WTC11 (cell line): Measurements from ENCODE around the gene PKN3.

Experiments
- CBFB ChIP-seq: sonication (generic); formaldehyde crosslinking; IDR thresholded peaks from 2 replicates; pipeline ENCODE4 v1.8.1; 2022; ENCODE audit warnings: mild to moderate bottlenecking, low read depth, missing genetic modification reagents
- FOXP1 ChIP-seq: sonication (generic); formaldehyde crosslinking; IDR thresholded peaks from 2 replicates; pipeline ENCODE4 v1.8.0; 2022; ENCODE audit warnings: missing genetic modification reagents, mild to moderate bottlenecking, moderate library complexity, borderline replicate concordance
- JUN ChIP-seq: sonication (generic); formaldehyde crosslinking; IDR thresholded peaks from 2 replicates; pipeline ENCODE4 v1.8.0; 2023; ENCODE audit warnings: mild to moderate bottlenecking, missing genetic modification reagents
- MLX ChIP-seq: sonication (generic); formaldehyde crosslinking; IDR thresholded peaks from 2 replicates; pipeline ENCODE4 v1.8.1; 2023; ENCODE audit warnings: mild to moderate bottlenecking, missing genetic modification reagents, moderate library complexity
- NFYB ChIP-seq: sonication (generic); formaldehyde crosslinking; conservative IDR thresholded peaks from 2 replicates; pipeline ENCODE4 v1.8.0; 2022; ENCODE audit warnings: low read depth, missing genetic modification reagents
- RORB ChIP-seq: fragments of 250-450 bp; sonication (Bioruptor Pico); IDR thresholded peaks from 2 replicates; pipeline ENCODE4 v1.9.0; 2021; ENCODE audit warnings: mild to moderate bottlenecking
- SMAD3 ChIP-seq: sonication (generic); formaldehyde crosslinking; IDR thresholded peaks from 2 replicates; pipeline ENCODE4 v1.8.0; 2022; ENCODE audit warnings: missing genetic modification reagents, mild to moderate bottlenecking, borderline replicate concordance
- TP53 ChIP-seq: sonication (generic); formaldehyde crosslinking; IDR thresholded peaks from 2 replicates; pipeline ENCODE4 v1.8.1; 2023; ENCODE audit warnings: mild to moderate bottlenecking, missing genetic modification reagents
- ZNF219 ChIP-seq: sonication (generic); formaldehyde crosslinking; IDR thresholded peaks from 2 replicates; pipeline ENCODE4 v1.8.0; 2023; ENCODE audit warnings: missing genetic modification reagents, mild to moderate bottlenecking, borderline replicate concordance
- ZNF263 ChIP-seq: sonication (generic); formaldehyde crosslinking; IDR thresholded peaks from 2 replicates; pipeline ENCODE4 v1.8.1; 2022; ENCODE audit warnings: low read depth, mild to moderate bottlenecking, moderate library complexity, missing genetic modification reagents
- TF ChIP-seq, protein P1 (sequence below): fragments of 200-600 bp; IDR thresholded peaks from 2 replicates; pipeline ENCODE4 v1.8.0; 2022; ENCODE audit warnings: antibody characterized with exemption
- TF ChIP-seq, protein P2 (sequence below): sonication (generic); formaldehyde crosslinking; conservative IDR thresholded peaks from 2 replicates; pipeline ENCODE4 v1.8.1; 2022; ENCODE audit warnings: mild to moderate bottlenecking, missing genetic modification reagents
- TF ChIP-seq, protein P3 (sequence below): sonication (generic); formaldehyde crosslinking; IDR thresholded peaks from 2 replicates; pipeline ENCODE4 v1.8.0; 2022; ENCODE audit warnings: mild to moderate bottlenecking, missing genetic modification reagents
- TF ChIP-seq, protein P4 (sequence below): sonication (generic); formaldehyde crosslinking; IDR thresholded peaks from 2 replicates; pipeline ENCODE4 v1.8.1; 2023; ENCODE audit warnings: mild to moderate bottlenecking, missing genetic modification reagents, moderate library complexity

DNA sequence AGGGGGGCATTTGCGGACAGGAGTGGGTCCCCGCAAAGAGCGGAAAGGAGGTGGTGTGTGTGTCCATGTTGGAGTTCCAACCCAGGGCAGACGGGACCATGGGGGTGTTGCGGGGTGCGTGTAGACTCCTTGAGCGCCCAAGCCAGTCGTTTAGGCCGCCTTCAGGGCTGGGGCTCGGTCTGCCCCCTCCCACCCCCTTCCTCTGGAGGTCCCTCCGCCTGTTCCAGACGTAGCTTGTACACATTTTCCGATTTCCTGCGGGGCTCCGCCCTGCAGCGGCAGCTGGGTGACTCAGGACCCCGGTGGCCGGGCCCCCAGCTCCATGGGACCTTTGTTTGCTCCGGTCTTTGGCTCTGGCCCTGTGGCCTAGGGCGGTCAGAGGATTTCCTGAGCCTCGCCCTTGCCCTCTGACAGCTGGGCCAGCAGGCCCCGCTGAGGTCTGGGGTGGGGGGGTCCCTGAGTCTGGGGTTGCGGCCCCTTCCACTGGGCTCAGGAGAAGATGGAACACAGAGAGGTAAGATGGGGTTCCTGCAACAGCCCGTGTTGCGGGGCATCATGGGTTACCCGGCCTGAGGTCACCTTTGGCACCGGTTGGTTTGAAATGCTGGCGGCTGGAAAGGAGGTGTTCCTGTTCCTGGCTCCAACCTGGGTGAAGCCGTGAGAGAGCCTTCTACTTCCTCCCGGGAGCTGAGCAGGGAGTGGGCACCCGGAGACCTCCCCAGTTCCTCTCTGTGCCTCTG, 1.5 kb downstream of the PKN3 start:
- TF ChIP-seq ZNF263 (CRISPR knock-in tag) (no peak), CBFB (CRISPR knock-in tag) (no peak), MLX (CRISPR knock-in tag) (no peak), FOXP1 (CRISPR knock-in tag) (no peak), ZNF219 (no peak), TP53 (no peak), SMAD3 (CRISPR knock-in tag) (no peak), NFYB (no peak), RORB (CRISPR knock-in tag) (no peak), JUN (CRISPR knock-in tag) (no peak)
- TF ChIP-seq, protein P1, sequence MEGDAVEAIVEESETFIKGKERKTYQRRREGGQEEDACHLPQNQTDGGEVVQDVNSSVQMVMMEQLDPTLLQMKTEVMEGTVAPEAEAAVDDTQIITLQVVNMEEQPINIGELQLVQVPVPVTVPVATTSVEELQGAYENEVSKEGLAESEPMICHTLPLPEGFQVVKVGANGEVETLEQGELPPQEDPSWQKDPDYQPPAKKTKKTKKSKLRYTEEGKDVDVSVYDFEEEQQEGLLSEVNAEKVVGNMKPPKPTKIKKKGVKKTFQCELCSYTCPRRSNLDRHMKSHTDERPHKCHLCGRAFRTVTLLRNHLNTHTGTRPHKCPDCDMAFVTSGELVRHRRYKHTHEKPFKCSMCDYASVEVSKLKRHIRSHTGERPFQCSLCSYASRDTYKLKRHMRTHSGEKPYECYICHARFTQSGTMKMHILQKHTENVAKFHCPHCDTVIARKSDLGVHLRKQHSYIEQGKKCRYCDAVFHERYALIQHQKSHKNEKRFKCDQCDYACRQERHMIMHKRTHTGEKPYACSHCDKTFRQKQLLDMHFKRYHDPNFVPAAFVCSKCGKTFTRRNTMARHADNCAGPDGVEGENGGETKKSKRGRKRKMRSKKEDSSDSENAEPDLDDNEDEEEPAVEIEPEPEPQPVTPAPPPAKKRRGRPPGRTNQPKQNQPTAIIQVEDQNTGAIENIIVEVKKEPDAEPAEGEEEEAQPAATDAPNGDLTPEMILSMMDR, result no peak
- TF ChIP-seq, protein P2, sequence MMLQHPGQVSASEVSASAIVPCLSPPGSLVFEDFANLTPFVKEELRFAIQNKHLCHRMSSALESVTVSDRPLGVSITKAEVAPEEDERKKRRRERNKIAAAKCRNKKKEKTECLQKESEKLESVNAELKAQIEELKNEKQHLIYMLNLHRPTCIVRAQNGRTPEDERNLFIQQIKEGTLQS (CRISPR knock-in tag), result no peak
- TF ChIP-seq, protein P3, sequence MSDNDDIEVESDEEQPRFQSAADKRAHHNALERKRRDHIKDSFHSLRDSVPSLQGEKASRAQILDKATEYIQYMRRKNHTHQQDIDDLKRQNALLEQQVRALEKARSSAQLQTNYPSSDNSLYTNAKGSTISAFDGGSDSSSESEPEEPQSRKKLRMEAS (CRISPR knock-in tag), result no peak
- TF ChIP-seq, protein P4, sequence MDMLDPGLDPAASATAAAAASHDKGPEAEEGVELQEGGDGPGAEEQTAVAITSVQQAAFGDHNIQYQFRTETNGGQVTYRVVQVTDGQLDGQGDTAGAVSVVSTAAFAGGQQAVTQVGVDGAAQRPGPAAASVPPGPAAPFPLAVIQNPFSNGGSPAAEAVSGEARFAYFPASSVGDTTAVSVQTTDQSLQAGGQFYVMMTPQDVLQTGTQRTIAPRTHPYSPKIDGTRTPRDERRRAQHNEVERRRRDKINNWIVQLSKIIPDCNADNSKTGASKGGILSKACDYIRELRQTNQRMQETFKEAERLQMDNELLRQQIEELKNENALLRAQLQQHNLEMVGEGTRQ (CRISPR knock-in tag), result no peak
